WTC11 (cell line): ENCODE data around the gene DIABLO.

Source experiments
- CREB1 ChIP-seq: sonication (generic); formaldehyde crosslinking; IDR thresholded peaks from 2 replicates; pipeline ENCODE4 v1.8.0; 2023; ENCODE audit warnings: mild to moderate bottlenecking, missing genetic modification reagents
- CREM ChIP-seq: sonication (generic); formaldehyde crosslinking; IDR thresholded peaks from 2 replicates; pipeline ENCODE4 v1.8.1; 2022; ENCODE audit warnings: mild to moderate bottlenecking, missing genetic modification reagents, moderate library complexity
- FOXP1 ChIP-seq: sonication (generic); formaldehyde crosslinking; IDR thresholded peaks from 2 replicates; pipeline ENCODE4 v1.8.0; 2022; ENCODE audit warnings: missing genetic modification reagents, mild to moderate bottlenecking, moderate library complexity, borderline replicate concordance
- KAT7 ChIP-seq: sonication (generic); formaldehyde crosslinking; IDR thresholded peaks from 2 replicates; pipeline ENCODE4 v1.8.1; 2023; ENCODE audit warnings: missing genetic modification reagents, mild to moderate bottlenecking, borderline replicate concordance
- ZBTB21 ChIP-seq: sonication (generic); formaldehyde crosslinking; IDR thresholded peaks from 2 replicates; pipeline ENCODE4 v1.8.1; 2023; ENCODE audit warnings: mild to moderate bottlenecking, missing genetic modification reagents, borderline replicate concordance
- ZNF219 ChIP-seq: sonication (generic); formaldehyde crosslinking; IDR thresholded peaks from 2 replicates; pipeline ENCODE4 v1.8.0; 2023; ENCODE audit warnings: missing genetic modification reagents, mild to moderate bottlenecking, borderline replicate concordance
- TF ChIP-seq, protein P1 (sequence below): fragments of 200-600 bp; IDR thresholded peaks from 2 replicates; pipeline ENCODE4 v1.8.0; 2022; ENCODE audit warnings: antibody characterized with exemption
- TF ChIP-seq, protein P2 (sequence below): sonication (generic); formaldehyde crosslinking; IDR thresholded peaks from 2 replicates; pipeline ENCODE4 v1.8.0; 2022; ENCODE audit warnings: mild to moderate bottlenecking, missing genetic modification reagents
- TF ChIP-seq, protein P3 (sequence below): sonication (generic); formaldehyde crosslinking; IDR thresholded peaks from 2 replicates; pipeline ENCODE4 v1.8.1; 2022; ENCODE audit warnings: low read depth, mild to moderate bottlenecking, moderate library complexity, missing genetic modification reagents, borderline replicate concordance
- TF ChIP-seq, protein P4 (sequence below): sonication (generic); formaldehyde crosslinking; IDR thresholded peaks from 2 replicates; pipeline ENCODE4 v1.8.0; 2022; ENCODE audit warnings: mild to moderate bottlenecking, missing genetic modification reagents
- TF ChIP-seq, protein P5 (sequence below): sonication (generic); formaldehyde crosslinking; IDR thresholded peaks from 2 replicates; pipeline ENCODE4 v1.8.0; 2023; ENCODE audit warnings: missing genetic modification reagents
- TF ChIP-seq, protein P6 (sequence below): sonication (generic); formaldehyde crosslinking; IDR thresholded peaks from 2 replicates; pipeline ENCODE4 v1.8.0; 2022; ENCODE audit warnings: mild to moderate bottlenecking, missing genetic modification reagents
- TF ChIP-seq, protein P7 (sequence below): sonication (generic); formaldehyde crosslinking; conservative IDR thresholded peaks from 2 replicates; pipeline ENCODE4 v1.8.1; 2022; ENCODE audit warnings: mild to moderate bottlenecking, missing genetic modification reagents

DNA sequence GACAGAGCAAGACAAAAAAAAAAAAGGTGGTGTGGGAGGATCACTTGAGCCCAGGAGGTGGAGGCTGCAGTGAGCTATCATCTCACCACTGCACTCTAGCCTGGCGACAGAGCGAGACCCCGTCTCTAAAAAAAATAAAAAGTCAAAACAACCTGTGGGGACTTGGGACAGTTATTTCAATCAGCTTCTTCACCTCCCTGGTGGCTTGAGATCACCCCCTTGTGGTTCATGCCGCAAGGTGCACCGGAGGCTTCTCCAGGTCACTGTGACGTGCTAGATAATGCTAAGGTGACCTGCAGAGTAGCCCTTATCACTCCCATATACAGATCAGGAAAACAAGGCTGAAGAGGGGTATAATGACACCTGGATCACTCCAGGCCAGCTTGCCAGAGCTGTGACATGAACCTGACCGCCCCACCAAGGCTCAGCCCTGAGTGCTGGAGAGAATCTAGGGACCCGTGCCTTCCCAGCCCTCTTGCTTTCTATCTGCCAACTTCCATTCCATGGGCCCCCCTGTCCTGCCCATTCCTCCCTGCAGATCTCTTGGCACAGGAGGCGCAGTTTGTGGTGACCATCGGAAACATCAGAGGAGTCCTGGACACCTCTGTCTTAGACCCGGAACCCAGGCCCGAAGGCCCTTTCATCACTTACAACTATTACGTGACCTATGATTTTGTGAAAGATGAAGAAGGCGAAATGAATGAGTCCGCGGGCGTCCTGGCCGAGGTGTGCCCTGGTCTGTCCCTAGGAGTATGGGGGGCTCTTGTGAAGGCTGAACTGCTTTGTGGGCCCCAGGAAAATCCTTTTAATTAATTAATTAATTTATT, 34.8 kb downstream of the DIABLO start:
- TF ChIP-seq CREB1 (CRISPR knock-in tag): no peak
- no peak for TF ChIP-seq ZNF219
- TF ChIP-seq FOXP1 (CRISPR knock-in tag): no peak
- TF ChIP-seq, protein P1, sequence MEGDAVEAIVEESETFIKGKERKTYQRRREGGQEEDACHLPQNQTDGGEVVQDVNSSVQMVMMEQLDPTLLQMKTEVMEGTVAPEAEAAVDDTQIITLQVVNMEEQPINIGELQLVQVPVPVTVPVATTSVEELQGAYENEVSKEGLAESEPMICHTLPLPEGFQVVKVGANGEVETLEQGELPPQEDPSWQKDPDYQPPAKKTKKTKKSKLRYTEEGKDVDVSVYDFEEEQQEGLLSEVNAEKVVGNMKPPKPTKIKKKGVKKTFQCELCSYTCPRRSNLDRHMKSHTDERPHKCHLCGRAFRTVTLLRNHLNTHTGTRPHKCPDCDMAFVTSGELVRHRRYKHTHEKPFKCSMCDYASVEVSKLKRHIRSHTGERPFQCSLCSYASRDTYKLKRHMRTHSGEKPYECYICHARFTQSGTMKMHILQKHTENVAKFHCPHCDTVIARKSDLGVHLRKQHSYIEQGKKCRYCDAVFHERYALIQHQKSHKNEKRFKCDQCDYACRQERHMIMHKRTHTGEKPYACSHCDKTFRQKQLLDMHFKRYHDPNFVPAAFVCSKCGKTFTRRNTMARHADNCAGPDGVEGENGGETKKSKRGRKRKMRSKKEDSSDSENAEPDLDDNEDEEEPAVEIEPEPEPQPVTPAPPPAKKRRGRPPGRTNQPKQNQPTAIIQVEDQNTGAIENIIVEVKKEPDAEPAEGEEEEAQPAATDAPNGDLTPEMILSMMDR: peak; percentile 69
- TF ChIP-seq KAT7 (CRISPR knock-in tag): no peak
- no peak for TF ChIP-seq CREM
- TF ChIP-seq, protein P2, sequence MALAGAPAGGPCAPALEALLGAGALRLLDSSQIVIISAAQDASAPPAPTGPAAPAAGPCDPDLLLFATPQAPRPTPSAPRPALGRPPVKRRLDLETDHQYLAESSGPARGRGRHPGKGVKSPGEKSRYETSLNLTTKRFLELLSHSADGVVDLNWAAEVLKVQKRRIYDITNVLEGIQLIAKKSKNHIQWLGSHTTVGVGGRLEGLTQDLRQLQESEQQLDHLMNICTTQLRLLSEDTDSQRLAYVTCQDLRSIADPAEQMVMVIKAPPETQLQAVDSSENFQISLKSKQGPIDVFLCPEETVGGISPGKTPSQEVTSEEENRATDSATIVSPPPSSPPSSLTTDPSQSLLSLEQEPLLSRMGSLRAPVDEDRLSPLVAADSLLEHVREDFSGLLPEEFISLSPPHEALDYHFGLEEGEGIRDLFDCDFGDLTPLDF (CRISPR knock-in tag): no peak
- TF ChIP-seq, protein P3, sequence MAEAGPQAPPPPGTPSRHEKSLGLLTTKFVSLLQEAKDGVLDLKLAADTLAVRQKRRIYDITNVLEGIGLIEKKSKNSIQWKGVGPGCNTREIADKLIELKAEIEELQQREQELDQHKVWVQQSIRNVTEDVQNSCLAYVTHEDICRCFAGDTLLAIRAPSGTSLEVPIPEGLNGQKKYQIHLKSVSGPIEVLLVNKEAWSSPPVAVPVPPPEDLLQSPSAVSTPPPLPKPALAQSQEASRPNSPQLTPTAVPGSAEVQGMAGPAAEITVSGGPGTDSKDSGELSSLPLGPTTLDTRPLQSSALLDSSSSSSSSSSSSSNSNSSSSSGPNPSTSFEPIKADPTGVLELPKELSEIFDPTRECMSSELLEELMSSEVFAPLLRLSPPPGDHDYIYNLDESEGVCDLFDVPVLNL (CRISPR knock-in tag): no peak
- TF ChIP-seq ZBTB21 (CRISPR knock-in tag): no peak
- TF ChIP-seq, protein P4, sequence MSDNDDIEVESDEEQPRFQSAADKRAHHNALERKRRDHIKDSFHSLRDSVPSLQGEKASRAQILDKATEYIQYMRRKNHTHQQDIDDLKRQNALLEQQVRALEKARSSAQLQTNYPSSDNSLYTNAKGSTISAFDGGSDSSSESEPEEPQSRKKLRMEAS (CRISPR knock-in tag): no peak
- TF ChIP-seq, protein P5, sequence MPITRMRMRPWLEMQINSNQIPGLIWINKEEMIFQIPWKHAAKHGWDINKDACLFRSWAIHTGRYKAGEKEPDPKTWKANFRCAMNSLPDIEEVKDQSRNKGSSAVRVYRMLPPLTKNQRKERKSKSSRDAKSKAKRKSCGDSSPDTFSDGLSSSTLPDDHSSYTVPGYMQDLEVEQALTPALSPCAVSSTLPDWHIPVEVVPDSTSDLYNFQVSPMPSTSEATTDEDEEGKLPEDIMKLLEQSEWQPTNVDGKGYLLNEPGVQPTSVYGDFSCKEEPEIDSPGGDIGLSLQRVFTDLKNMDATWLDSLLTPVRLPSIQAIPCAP (CRISPR knock-in tag): no peak
- TF ChIP-seq, protein P6, sequence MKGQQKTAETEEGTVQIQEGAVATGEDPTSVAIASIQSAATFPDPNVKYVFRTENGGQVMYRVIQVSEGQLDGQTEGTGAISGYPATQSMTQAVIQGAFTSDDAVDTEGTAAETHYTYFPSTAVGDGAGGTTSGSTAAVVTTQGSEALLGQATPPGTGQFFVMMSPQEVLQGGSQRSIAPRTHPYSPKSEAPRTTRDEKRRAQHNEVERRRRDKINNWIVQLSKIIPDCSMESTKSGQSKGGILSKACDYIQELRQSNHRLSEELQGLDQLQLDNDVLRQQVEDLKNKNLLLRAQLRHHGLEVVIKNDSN (CRISPR knock-in tag): no peak
- TF ChIP-seq, protein P7, sequence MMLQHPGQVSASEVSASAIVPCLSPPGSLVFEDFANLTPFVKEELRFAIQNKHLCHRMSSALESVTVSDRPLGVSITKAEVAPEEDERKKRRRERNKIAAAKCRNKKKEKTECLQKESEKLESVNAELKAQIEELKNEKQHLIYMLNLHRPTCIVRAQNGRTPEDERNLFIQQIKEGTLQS (CRISPR knock-in tag): no peak
